ENCODE measurements around the gene ITGB6.
A peak's percentile ranks its signal among the peaks of the same experiment; 100 is the strongest.

Gene ITGB6

GRCh38 chr2:160221391-160222276, 21.6 kb upstream of the ITGB6 start:
- no peak for DNase-seq (ENCODE audit: low read depth in 3 of 3)

- no peak for DNase-seq (ENCODE audit: low read depth in 3 of 3)
These were observed 20.5 kb upstream of the ITGB6 start for GRCh38 chr2:160220545-160221009.

- DNase-seq (ENCODE audit: low read depth in 3 of 3), result no peak
These were observed 20.0 kb upstream of the ITGB6 start for GRCh38 chr2:160220026-160220425.

- no peak for DNase-seq (ENCODE audit: low read depth in 3 of 3)
These were observed 14.7 kb upstream of the ITGB6 start for GRCh38 chr2:160214461-160215445.

- no peak for DNase-seq (ENCODE audit: low read depth in 3 of 3)
These were observed 13.4 kb upstream of the ITGB6 start for GRCh38 chr2:160213511-160213910.

GRCh38 chr2:160210599-160211138, 10.6 kb upstream of the ITGB6 start:
- DNase-seq (ENCODE audit: low read depth in 3 of 3), result peak; percentile 44 to 50 (median 47)

- DNase-seq (ENCODE audit: low read depth in 3 of 3), result no peak
These were observed 9.4 kb upstream of the ITGB6 start for GRCh38 chr2:160209516-160209856.

GRCh38 chr2:160208655-160209515, 8.8 kb upstream of the ITGB6 start:
- DNase-seq (ENCODE audit: low read depth in 3 of 3), result no peak

- DNase-seq (ENCODE audit: low read depth in 3 of 3), result no peak
These were observed 8.0 kb upstream of the ITGB6 start for GRCh38 chr2:160207804-160208654.

- no peak for DNase-seq (ENCODE audit: low read depth in 3 of 3)
These were observed 7.2 kb upstream of the ITGB6 start for GRCh38 chr2:160207271-160207670.

- DNase-seq (ENCODE audit: low read depth in 3 of 3), result no peak
These were observed 6.4 kb upstream of the ITGB6 start for GRCh38 chr2:160206436-160206835.

GRCh38 chr2:160205505-160205904, 5.4 kb upstream of the ITGB6 start:
- no peak for DNase-seq (ENCODE audit: low read depth in 3 of 3)

- no peak for DNase-seq (ENCODE audit: low read depth in 3 of 3)
These were observed 3.4 kb upstream of the ITGB6 start for GRCh38 chr2:160203422-160203821.

GRCh38 chr2:160203007-160203406, 2.9 kb upstream of the ITGB6 start:
- DNase-seq (ENCODE audit: low read depth in 3 of 3), result no peak

- DNase-seq (ENCODE audit: low read depth in 3 of 3), result no peak
These were observed 1.9 kb upstream of the ITGB6 start for GRCh38 chr2:160201849-160202539.

- DNase-seq (ENCODE audit: low read depth in 3 of 3), result no peak
These were observed 849 bp upstream of the ITGB6 start for GRCh38 chr2:160200921-160201320.

GRCh38 chr2:160199053-160199452, 1.0 kb downstream of the ITGB6 start:
- no peak for DNase-seq (ENCODE audit: low read depth in 3 of 3)

GRCh38 chr2:160197587-160197986, 2.5 kb downstream of the ITGB6 start:
- DNase-seq (ENCODE audit: low read depth in 3 of 3), result no peak

GRCh38 chr2:160194946-160195345, 5.1 kb downstream of the ITGB6 start:
- no peak for DNase-seq (ENCODE audit: low read depth in 3 of 3)

GRCh38 chr2:160194351-160194750, 5.7 kb downstream of the ITGB6 start:
- no peak for DNase-seq (ENCODE audit: low read depth in 3 of 3)
